Naive thymus-derived CD4-positive, alpha-beta T cell (primary cell): ENCODE measurements around the gene TAF11. TPM values are rescaled to one million over a fixed set of nuclear protein-coding genes. Genes with fewer than 3 reads are reported as not detected.
"Not testable (repeated sequence)": the region's sequence is repeated elsewhere in the genome, so short reads cannot be mapped to it uniquely, and the experiment has no call there.

Experiments
- ATAC-seq: fragments of 150-1000 bp; cut with Tn5 transposase; 2 replicates; pipeline ENCODE4 v1.10.0; 2021; ENCODE audit warnings: mild to moderate bottlenecking, moderate library complexity
- CTCF ChIA-PET: fragments of 350-600 bp; sonication (Branson Sonifier 250); formaldehyde crosslinking; loops from one replicate; lab custom pipeline; 2021; ENCODE audit warnings: antibody characterized with exemption; lab: Charles Lee
- POLR2A ChIA-PET: fragments of 350-600 bp; sonication (Branson Sonifier 250); formaldehyde crosslinking; loops from one replicate; lab custom pipeline; 2021; ENCODE audit warnings: antibody characterized with exemption, inconsistent platforms; lab: Charles Lee
- DNase-seq, 9 donors: peaks; one replicate each; pipeline versions ENCODE4 v3.0.0 to v3.0.0-alpha.2; 2020 to 2022; ENCODE audit warnings: mixed read lengths in 1 of 9
- H3K27ac ChIP-seq: one replicate; pipeline ENCODE4 v1.7.0; 2013; ENCODE audit warnings: mild to moderate bottlenecking, low read depth, low read length, moderate library complexity
- H3K27me3 ChIP-seq, 2 donors: one replicate each; pipeline ENCODE4 v1.7.0; 2013; ENCODE audit warnings: low read length in 2 of 2, mild to moderate bottlenecking in 2 of 2, moderate library complexity in 2 of 2; ENCODE audit not compliant: control insufficient read depth in 2 of 2, insufficient read depth in 2 of 2
- H3K36me3 ChIP-seq, 3 experiments: 1 replicate in 2 of 3; 2 replicates in 1 of 3; pipeline ENCODE4 v1.7.0; 2013; ENCODE audit warnings: low read length in 3 of 3, mild to moderate bottlenecking in 3 of 3, moderate library complexity in 1 of 3; ENCODE audit not compliant: insufficient read depth in 3 of 3, control insufficient read depth in 2 of 3
- H3K4me1 ChIP-seq, 2 donors: one replicate each; pipeline ENCODE4 v1.7.0; 2013; ENCODE audit warnings: low read length in 2 of 2, mild to moderate bottlenecking in 2 of 2, moderate library complexity in 1 of 2; ENCODE audit not compliant: control insufficient read depth in 2 of 2, insufficient read depth in 2 of 2
- H3K4me3 ChIP-seq: 2 replicates; pipeline ENCODE4 v1.7.0; 2013; ENCODE audit warnings: mild to moderate bottlenecking, low read length
- H3K9me3 ChIP-seq, 3 experiments: 1 replicate in 2 of 3; 2 replicates in 1 of 3; pipeline ENCODE4 v1.7.0; 2013; ENCODE audit warnings: low read length in 3 of 3; ENCODE audit not compliant: control insufficient read depth in 2 of 3
- H3K27ac Mint-ChIP-seq, 9 donors: one replicate each; pipeline ENCODE4 v1.8.0; 2020 to 2022; ENCODE audit warnings: mixed read lengths in 9 of 9, mild to moderate bottlenecking in 8 of 9, moderate library complexity in 5 of 9, inconsistent platforms in 2 of 9
- H3K27me3 Mint-ChIP-seq, 5 donors: one replicate each; pipeline ENCODE4 v1.8.0; 2021 to 2022; ENCODE audit warnings: mixed read lengths in 5 of 5, mild to moderate bottlenecking in 1 of 5
- H3K36me3 Mint-ChIP-seq, 5 donors: one replicate each; pipeline ENCODE4 v1.8.0; 2020 to 2022; ENCODE audit warnings: mixed read lengths in 5 of 5, mild to moderate bottlenecking in 3 of 5, inconsistent platforms in 1 of 5
- H3K4me1 Mint-ChIP-seq, 7 donors: one replicate each; pipeline ENCODE4 v1.8.0; 2020 to 2022; ENCODE audit warnings: mixed read lengths in 7 of 7, mild to moderate bottlenecking in 3 of 7, inconsistent platforms in 1 of 7
- H3K4me3 Mint-ChIP-seq, 10 donors: one replicate each; pipeline ENCODE4 v1.8.0; 2020 to 2022; ENCODE audit warnings: mild to moderate bottlenecking in 10 of 10, mixed read lengths in 10 of 10, moderate library complexity in 6 of 10, inconsistent platforms in 2 of 10
- H3K9me3 Mint-ChIP-seq, 11 donors: one replicate each; pipeline ENCODE4 v1.8.0; 2020 to 2022; ENCODE audit warnings: mixed read lengths in 11 of 11, mild to moderate bottlenecking in 4 of 11, inconsistent platforms in 1 of 11, moderate library complexity in 1 of 11
- intact Hi-C, 2 donors: fragments of 100-400 bp; cut with micrococcal nuclease; formaldehyde crosslinking; loops; one replicate each; pipeline ENCODE4 v1.15.1; 2023
- polyA plus RNA-seq, 2 donors: library from polyadenylated mRNA; unstranded; fragments of 300-500 nt; fragmentation: Illumina TruSeq; gene quantifications; one replicate each; pipeline ENCODE4 v1.2.3, GENCODE V29; 2021
- total RNA-seq, 6 experiments: library from RNA in 5 of 6; stranded (reverse) in 5 of 6; gene quantifications; 1 replicate in 5 of 6; 2 replicates in 1 of 6; pipeline ENCODE4 v1.2.3 and lab custom pipeline; 2021 to 2026

Gene TAF11
- total and polyA plus RNA-seq, 7 experiments from 2014 or later: 17.3 to 35.1 (median 28.5) TPM

DNA sequence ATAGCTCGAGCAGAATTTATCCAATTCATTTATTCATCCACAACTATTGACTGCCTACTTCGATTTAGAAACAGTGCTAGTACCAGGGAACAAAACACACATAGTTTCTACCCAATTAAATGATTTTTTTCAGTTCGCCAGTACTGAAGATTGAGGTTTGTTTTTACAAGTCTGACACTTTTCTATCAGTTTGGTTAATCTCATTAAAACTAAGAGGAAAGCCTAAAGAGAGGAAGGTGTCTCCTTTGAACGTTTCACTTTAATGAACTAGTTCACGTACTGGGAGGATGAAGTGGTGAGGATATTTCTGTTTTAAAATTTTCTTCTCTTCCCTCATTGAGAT is 643 bp upstream of the TAF11 start:
- Mint-ChIP-seq H3K9me3 (peaks cover 0 to 5% (median 0%) of the 10 kb centered on the region in 11 donors), H3K4me3 (peak overlapping the region; percentile 92 to 100 (median 100)), H3K36me3 (peaks cover 10 to 20% (median 16%) of the 10 kb centered on the region in 5 donors), H3K27me3 (peaks cover 0 to 16% (median 0%) of the 10 kb centered on the region in 5 donors), H3K4me1 (peaks cover 39 to 68% (median 52%) of the 10 kb centered on the region in 7 donors), H3K27ac (peak overlapping the region; percentile 99 to 100 (median 100))
- DNase-seq (no peak), ATAC-seq (peak; percentile 2)
- Histone ChIP-seq H3K27ac (peak overlapping the region; percentile 95), H3K4me1 (peaks cover 15 to 18% of the 10 kb centered on the region in 2 donors), H3K36me3 (peaks cover 0 to 15% (median 0%) of the 10 kb centered on the region in 3 experiments), H3K9me3 (no peaks in the 10 kb centered on the region), H3K4me3 (peak overlapping the region; percentile 94), H3K27me3 (no peaks in the 10 kb centered on the region)
- intact Hi-C loops: loop anchor here (1.0 to 5.0 kb wide), 14 partner anchors 24 to 1100 kb away; partner anchors contain the start of genes HMGA1 (in 2 of the 2), BLTP3A (in 1 of the 2), ILRUN (in 1 of the 2) and LEMD2 (in 1 of the 2)
- ChIA-PET POLR2A (interaction anchor here (0.5 to 4.0 kb wide), 11 partner anchors 10 to 665 kb away, joined by 3 to 44 read pairs (median 4); partner anchors contain the start of genes BLTP3A and SNRPC), CTCF (interaction anchor here (0.5 to 1.6 kb wide), 3 partner anchors 81 to 103 kb away, joined by 3 to 6 read pairs (median 4); partner anchors contain the start of gene BLTP3A)

GRCh38 chr6:34885837-34886236 is 2.0 kb downstream of the TAF11 start:
- Histone ChIP-seq H3K4me1 (peaks cover 15 to 18% of the 10 kb centered on the region in 2 donors), H3K36me3 (peaks cover 0 to 21% (median 3%) of the 10 kb centered on the region in 3 experiments)
- H3K9me3 ChIP-seq, CTCF ChIA-PET, H3K27me3 ChIP-seq, ATAC-seq, DNase-seq, H3K9me3 Mint-ChIP-seq, H3K4me3 ChIP-seq, H3K27ac ChIP-seq: not testable (repeated sequence)
- H3K27ac Mint-ChIP-seq: peak overlapping the region in 7 of 9 donors; percentile 25 to 77 (median 51)
- H3K27me3 Mint-ChIP-seq: peaks cover 0 to 14% (median 0%) of the 10 kb centered on the region in 5 donors
- POLR2A ChIA-PET: interaction anchor here (1.3 to 1.5 kb wide), 2 partner anchors 11 to 16 kb away, joined by 3 read pairs; no protein-coding TSS in a partner anchor
- H3K36me3 Mint-ChIP-seq: peaks cover 10 to 26% (median 17%) of the 10 kb centered on the region in 5 donors
- peak overlapping the region in 9 of 10 donors; percentile 6 to 50 (median 16) for H3K4me3 Mint-ChIP-seq
- intact Hi-C loops: loop anchor here (5.0 kb wide), 2 partner anchors 101 to 649 kb away; partner anchors contain the start of gene HMGA1 (in 2 of the 2)
- H3K4me1 Mint-ChIP-seq: peaks cover 38 to 60% (median 48%) of the 10 kb centered on the region in 7 donors

- intact Hi-C loops: loop anchor here (5.0 kb wide), 2 partner anchors 102 to 648 kb away; partner anchors contain the start of gene HMGA1 (in 2 of the 2)
- ChIA-PET CTCF (no interaction called here), POLR2A (interaction anchor here (1.5 kb wide), 1 partner anchor 10 kb away, joined by 3 read pairs; no protein-coding TSS in a partner anchor)
- peaks cover 7 to 12% of the 10 kb centered on the region in 2 donors for H3K4me1 ChIP-seq
- no peaks in the 10 kb centered on the region for H3K9me3 ChIP-seq
- no peak overlapping the region for H3K4me3 ChIP-seq
- no peak for DNase-seq
- Mint-ChIP-seq H3K4me1 (peaks cover 29 to 52% (median 41%) of the 10 kb centered on the region in 7 donors), H3K27ac (peak overlapping the region in 7 of 9 donors; percentile 25 to 77 (median 64)), H3K27me3 (peaks cover 0 to 8% (median 0%) of the 10 kb centered on the region in 5 donors), H3K4me3 (peak overlapping the region in 4 of 10 donors; percentile 6 to 41 (median 28)), H3K36me3 (peaks cover 10 to 26% (median 17%) of the 10 kb centered on the region in 5 donors), H3K9me3 (peaks cover 0 to 5% (median 0%) of the 10 kb centered on the region in 11 donors)
- ATAC-seq: no peak
- H3K27me3 ChIP-seq: no peaks in the 10 kb centered on the region
- H3K27ac ChIP-seq: no peak overlapping the region
- peaks cover 0 to 29% (median 11%) of the 10 kb centered on the region in 3 experiments for H3K36me3 ChIP-seq
Measured at GRCh38 chr6:34884996-34885395, 2.8 kb downstream of the TAF11 start.

- Mint-ChIP-seq H3K36me3 (peaks cover 10 to 32% (median 23%) of the 10 kb centered on the region in 5 donors), H3K4me1 (peaks cover 27 to 52% (median 37%) of the 10 kb centered on the region in 7 donors), H3K4me3 (peak overlapping the region in 2 of 10 donors; percentile 44 to 62), H3K27ac (peak overlapping the region in 5 of 9 donors; percentile 3 to 83 (median 20))
- H3K4me3 ChIP-seq, ATAC-seq, H3K9me3 Mint-ChIP-seq, H3K27me3 ChIP-seq, CTCF ChIA-PET, H3K27me3 Mint-ChIP-seq, intact Hi-C loops, H3K27ac ChIP-seq, H3K9me3 ChIP-seq, DNase-seq: not testable (repeated sequence)
- Histone ChIP-seq H3K36me3 (peaks cover 0 to 37% (median 16%) of the 10 kb centered on the region in 3 experiments), H3K4me1 (peaks cover 7 to 12% of the 10 kb centered on the region in 2 donors)
- POLR2A ChIA-PET: interaction anchor here (1.7 kb wide), 1 partner anchor 93 kb away, joined by 6 read pairs; no protein-coding TSS in a partner anchor
Measured at GRCh38 chr6:34884073-34884472, 3.8 kb downstream of the TAF11 start.

DNA sequence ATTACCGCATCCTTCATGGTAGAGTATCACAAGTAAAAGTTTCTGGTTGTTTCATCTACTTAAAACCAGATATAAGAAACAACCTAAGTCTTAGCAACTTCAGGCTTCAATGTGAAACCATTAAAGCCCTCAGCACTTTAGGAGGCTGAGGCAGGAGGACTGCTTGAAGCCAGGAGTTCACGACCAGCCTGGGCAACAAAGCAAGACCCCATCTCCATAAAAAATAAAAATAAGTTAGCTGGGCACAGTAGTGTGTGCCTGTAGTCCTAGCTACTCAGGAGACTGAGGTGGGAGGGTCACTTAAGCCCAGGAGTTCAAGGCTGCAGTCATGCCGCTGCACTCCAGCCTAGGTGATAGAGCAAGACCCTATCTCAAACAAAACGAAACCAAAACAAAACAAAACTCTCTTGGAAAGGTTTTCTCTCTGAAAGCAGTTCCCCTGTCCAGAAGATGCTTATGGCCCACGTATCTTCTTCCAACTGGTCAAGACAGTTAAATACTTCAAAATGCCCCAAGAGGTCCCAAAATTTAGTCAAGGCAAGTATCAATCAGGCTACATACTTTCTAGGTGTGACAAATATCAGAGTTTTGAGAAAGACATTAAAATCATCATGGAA is 9.9 kb downstream of the TAF11 start:
- intact Hi-C loops: no loop called here
- ATAC-seq: no peak
- POLR2A ChIA-PET: no interaction called here
- no peak overlapping the region for H3K27ac ChIP-seq
- Mint-ChIP-seq H3K9me3 (no peaks in the 10 kb centered on the region), H3K36me3 (peaks cover 0 to 15% (median 11%) of the 10 kb centered on the region in 5 donors), H3K4me3 (no peak overlapping the region), H3K4me1 (peaks cover 0 to 8% (median 2%) of the 10 kb centered on the region in 7 donors), H3K27ac (peak overlapping the region in 4 of 9 donors; percentile 5 to 63 (median 46)), H3K27me3 (no peaks in the 10 kb centered on the region)
- H3K4me1 ChIP-seq: no peaks in the 10 kb centered on the region
- CTCF ChIA-PET: no interaction called here
- H3K9me3 ChIP-seq: no peaks in the 10 kb centered on the region
- DNase-seq: no peak
- no peak overlapping the region for H3K4me3 ChIP-seq
- peaks cover 0 to 64% (median 16%) of the 10 kb centered on the region in 3 experiments for H3K36me3 ChIP-seq
- H3K27me3 ChIP-seq: no peaks in the 10 kb centered on the region

DNA sequence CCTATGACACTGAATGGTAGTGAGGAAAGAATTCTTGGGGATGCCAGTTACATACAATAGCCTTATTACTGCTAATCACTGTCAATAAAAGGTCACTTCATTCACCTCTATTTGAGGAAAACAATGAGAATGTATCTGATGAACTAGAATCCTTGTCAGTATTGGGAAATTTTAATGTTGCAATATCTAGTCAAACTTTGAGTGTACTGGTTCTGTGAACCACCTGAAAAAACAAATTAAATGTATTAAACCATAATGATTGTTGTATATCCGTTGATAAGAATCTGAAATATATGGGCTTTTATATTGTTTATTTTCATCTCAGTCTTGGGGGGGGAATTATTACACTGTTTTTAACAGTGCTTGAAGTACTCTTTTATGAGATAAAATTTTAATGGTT is 10.6 kb downstream of the TAF11 start:
- Mint-ChIP-seq H3K27ac (peak overlapping the region in 3 of 9 donors; percentile 26 to 42 (median 32)), H3K4me1 (peaks cover 0 to 5% (median 0%) of the 10 kb centered on the region in 7 donors), H3K36me3 (peaks cover 0 to 12% (median 10%) of the 10 kb centered on the region in 5 donors), H3K27me3 (no peaks in the 10 kb centered on the region), H3K9me3 (no peaks in the 10 kb centered on the region), H3K4me3 (no peak overlapping the region)
- ChIA-PET POLR2A (no interaction called here), CTCF (no interaction called here)
- DNase-seq (no peak), ATAC-seq (no peak)
- Histone ChIP-seq H3K4me1 (no peaks in the 10 kb centered on the region), H3K4me3 (no peak overlapping the region), H3K9me3 (no peaks in the 10 kb centered on the region), H3K27me3 (no peaks in the 10 kb centered on the region), H3K36me3 (peaks cover 0 to 70% (median 16%) of the 10 kb centered on the region in 3 experiments), H3K27ac (no peak overlapping the region)
- intact Hi-C loops: no loop called here
